Measurements from ENCODE around the gene GYPC.

Gene GYPC

DNA sequence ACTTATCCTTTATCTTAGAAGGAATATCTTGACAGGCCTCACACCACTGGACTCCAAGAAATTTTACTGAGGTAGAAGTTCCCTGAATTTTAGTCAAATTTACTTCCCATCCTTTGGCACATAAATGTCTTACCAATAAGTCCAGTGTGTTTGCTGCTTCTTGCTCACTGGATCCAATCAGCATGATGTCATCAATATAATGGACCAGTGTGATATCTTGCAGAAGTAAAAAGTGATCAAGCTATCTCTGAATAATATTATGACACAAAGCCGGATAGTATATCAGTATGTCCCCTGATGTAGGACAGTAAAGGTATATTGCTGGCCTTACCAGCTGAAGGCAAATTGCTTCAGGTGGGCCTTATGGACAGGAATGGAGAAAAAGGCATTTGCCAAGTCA, 6.9 kb upstream of the GYPC start:
- no peak for TF ChIP-seq CTCF (IDR thresholded peaks at IDR 0.05; ENCODE audit: low read depth, low read length)
- H3K4me3 ChIP-seq (replicated peaks in 1 of 2; ENCODE audit: low read depth in 2 of 2, low read length in 2 of 2), result no peak overlapping the region
- DNase-seq (ENCODE audit: low read depth in 2 of 2), result no peak

- TF ChIP-seq CTCF (IDR thresholded peaks at IDR 0.05; ENCODE audit: low read depth, low read length), result no peak
- DNase-seq (ENCODE audit: low read depth in 2 of 2), result no peak
- H3K4me3 ChIP-seq (replicated peaks in 1 of 2; ENCODE audit: low read depth in 2 of 2, low read length in 2 of 2), result no peak overlapping the region
Measured at GRCh38 chr2:126650994-126651393, 5.0 kb upstream of the GYPC start.

DNA sequence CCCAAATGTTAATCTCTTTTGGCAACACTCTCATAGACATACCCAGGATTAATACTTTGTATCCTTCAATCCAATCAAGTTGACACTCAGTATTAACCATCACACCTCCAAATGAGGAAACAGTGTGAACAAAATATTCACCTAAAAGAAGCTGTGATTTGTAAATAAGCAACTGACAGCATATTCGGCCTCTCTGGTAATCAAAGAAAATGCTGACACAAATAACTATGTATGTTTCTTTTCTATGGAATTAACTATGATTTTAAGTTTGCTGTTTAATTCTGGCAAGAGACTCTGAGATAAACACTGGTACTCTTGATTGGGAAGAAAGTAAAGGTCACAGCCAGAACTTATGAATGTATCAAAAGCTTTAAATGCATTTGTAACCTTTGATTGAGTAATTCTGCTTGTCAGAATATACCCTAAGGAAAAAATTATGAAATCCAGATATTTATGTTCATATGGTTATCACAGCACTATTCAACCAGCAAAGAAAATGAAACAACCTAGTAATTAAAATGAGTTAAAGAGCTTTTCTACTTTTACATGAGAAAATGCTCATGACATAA, 3.6 kb upstream of the GYPC start:
- no peak overlapping the region for H3K4me3 ChIP-seq (replicated peaks in 1 of 2; ENCODE audit: low read depth in 2 of 2, low read length in 2 of 2)
- DNase-seq (ENCODE audit: low read depth in 2 of 2), result no peak
- no peak for TF ChIP-seq CTCF (IDR thresholded peaks at IDR 0.05; ENCODE audit: low read depth, low read length)

- no peak for DNase-seq (ENCODE audit: low read depth in 2 of 2)
- H3K4me3 ChIP-seq (replicated peaks in 1 of 2; ENCODE audit: low read depth in 2 of 2, low read length in 2 of 2), result no peak overlapping the region
- no peak for TF ChIP-seq CTCF (IDR thresholded peaks at IDR 0.05; ENCODE audit: low read depth, low read length)
Measured at GRCh38 chr2:126653109-126653508, 2.8 kb upstream of the GYPC start.

- no peak for DNase-seq (ENCODE audit: low read depth in 2 of 2)
- no peak for TF ChIP-seq CTCF (IDR thresholded peaks at IDR 0.05; ENCODE audit: low read depth, low read length)
- no peak overlapping the region for H3K4me3 ChIP-seq (replicated peaks in 1 of 2; ENCODE audit: low read depth in 2 of 2, low read length in 2 of 2)
Measured at GRCh38 chr2:126653761-126654160, 2.2 kb upstream of the GYPC start.

- DNase-seq (ENCODE audit: low read depth in 2 of 2), result peak in 1 of 2 donors; percentile 33
- no peak overlapping the region for H3K4me3 ChIP-seq (replicated peaks in 1 of 2; ENCODE audit: low read depth in 2 of 2, low read length in 2 of 2)
- no peak for TF ChIP-seq CTCF (IDR thresholded peaks at IDR 0.05; ENCODE audit: low read depth, low read length)
Measured at GRCh38 chr2:126655051-126655450, 907 bp upstream of the GYPC start.
